Left forelimb (tissue), 1 donor: Measurements from ENCODE around the gene TM9SF3.

Experiments used
- DNase-seq: peaks from one replicate; pipeline ENCODE4 v3.0.0-alpha.2; 2018; ENCODE audit warnings: low spot score

The TM9SF3 gene

DNA sequence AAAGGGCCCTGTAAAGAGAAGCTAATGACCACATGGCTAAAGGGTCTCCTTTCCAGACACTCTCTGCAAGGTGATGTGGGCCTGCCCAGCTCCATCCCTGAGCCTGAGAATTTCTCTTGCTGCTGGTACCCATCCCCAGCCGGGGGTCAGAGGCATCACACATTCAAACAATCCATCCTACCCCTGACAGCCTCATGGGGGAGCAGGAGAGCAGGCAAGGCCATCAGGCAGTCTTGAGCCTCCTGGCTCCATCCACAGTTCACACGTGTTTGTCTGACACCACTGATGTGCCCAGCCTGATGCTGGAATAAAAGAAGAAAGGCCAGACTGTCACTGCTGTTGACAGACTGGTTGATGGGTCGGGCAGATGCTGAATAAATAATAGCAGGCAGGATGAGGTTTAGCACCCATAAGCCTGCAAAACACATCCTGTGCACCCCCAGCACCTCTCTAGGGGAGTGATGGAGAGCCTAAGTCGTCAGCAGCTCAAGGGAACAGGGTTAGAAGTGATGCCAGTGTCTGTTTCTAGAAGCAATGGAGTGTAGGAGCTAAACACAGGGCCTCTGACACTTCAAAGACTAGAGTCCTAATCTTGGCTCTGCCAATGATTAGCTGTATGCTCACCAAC is 116.6 kb downstream of the TM9SF3 start:
- no peak for DNase-seq

DNA sequence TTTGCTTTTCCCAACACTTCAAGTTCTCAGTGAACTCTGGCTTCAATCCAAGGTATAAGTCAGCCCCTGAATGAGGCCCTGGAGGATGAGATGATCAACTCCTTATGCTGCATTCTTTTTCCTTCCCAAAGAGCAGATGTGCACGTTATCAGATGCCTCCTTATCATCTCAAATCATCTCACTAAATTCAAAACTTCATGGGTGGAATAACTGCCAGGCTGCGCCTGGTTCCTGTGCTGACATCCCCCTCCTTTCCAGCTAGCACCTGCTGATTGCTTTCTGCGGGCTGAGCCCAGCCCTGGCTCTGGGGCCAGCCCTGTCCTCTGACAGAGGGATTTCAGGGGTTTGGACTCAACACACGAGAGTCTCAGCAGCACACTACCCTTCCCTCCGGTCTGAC is 118.0 kb downstream of the TM9SF3 start:
- no peak for DNase-seq
